ENCODE results near the gene CCDC88C.
A peak's percentile ranks its signal among the peaks of the same experiment; 100 is the strongest.
"Not testable (repeated sequence)": the region's sequence is repeated elsewhere in the genome, so short reads cannot be mapped to it uniquely, and the experiment has no call there.

CCDC88C gene

DNA sequence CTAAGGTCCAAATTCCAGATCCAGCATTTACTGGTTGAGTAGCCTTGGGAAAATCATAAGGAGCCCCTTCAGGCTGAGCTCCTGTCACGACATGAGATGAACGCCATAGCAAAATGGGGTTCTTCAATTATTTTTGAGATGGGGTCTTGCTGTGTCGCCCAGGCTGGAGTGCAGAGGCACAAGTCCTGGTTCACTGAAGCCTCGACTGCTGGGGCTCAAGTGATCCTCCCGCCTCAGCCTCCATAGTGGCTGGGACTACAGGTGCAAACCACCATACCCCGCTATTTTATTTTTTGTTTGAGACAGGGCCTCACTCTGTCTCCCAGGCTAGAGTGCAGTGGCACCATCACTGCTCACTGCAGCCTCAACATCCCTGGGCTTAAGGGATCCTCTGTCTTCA lies 147.4 kb downstream of the CCDC88C start:
- DNase-seq (ENCODE audit: low read depth): no peak

DNA sequence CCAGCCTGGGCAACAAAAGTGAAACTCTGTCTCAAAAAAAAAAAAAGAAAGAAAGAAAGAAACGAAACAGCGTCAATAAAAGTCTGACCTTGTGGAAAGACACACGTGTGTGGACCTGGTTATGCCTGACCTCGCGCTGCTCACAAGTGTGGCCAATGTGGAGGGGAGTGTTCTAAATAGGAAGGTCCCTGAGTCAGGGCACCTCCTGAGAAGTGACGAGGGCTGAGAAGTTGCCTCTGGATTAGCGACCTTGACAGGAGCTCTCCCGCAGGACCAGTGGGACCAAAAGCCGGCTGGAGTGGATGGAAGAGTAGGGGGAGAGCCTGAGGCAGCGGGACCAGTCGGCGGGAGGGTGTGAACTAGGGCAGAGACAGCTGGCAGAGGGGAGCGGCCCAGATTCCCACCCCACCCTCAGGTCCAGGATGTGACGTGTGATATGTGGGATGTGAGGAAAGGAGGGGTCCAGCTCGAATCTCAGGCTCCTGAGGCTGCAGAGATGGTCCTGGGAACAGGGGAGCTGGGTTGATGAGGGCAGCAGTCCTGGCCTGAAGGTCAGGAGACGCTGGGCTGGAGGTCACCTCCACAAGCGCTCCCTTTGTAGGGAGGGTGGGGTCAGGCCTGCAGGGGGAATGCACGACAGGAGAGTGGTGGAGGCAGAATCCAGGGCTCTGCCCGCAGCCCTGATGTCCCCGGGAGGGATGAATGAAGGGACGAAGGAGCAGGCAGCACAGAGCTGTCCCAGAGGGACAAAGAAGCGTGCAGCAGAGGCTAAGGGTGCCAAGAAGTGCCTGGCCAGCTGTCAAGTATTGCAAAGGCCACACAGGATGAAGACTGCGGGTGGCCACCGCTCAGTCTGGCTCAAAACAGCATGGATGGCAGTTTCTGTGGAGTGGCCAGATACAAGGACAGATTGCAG lies 148.3 kb downstream of the CCDC88C start:
- DNase-seq (ENCODE audit: low read depth): no peak

DNA sequence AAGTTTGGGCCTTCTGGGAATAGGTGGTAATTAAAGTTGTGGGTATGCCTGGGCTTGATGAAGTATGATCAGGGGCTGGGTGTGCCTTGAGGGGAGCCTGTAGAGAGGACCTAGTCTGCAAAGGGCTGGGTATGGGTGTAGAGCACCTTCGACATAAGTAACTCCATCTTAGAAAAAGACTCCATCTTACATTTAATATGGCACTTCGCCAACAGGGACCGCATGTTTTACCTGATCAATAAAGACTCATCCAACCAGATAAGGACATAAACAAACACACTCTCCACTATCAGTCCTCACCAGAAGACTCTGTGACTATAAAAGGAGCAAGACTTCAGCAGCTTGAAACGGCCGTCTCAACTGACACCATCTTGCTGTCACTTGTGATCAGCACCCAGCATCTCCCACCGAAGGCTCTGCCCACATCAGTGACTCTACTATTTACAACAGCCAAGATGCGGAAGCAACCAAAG lies 149.6 kb downstream of the CCDC88C start:
- DNase-seq (ENCODE audit: low read depth): no peak

DNA sequence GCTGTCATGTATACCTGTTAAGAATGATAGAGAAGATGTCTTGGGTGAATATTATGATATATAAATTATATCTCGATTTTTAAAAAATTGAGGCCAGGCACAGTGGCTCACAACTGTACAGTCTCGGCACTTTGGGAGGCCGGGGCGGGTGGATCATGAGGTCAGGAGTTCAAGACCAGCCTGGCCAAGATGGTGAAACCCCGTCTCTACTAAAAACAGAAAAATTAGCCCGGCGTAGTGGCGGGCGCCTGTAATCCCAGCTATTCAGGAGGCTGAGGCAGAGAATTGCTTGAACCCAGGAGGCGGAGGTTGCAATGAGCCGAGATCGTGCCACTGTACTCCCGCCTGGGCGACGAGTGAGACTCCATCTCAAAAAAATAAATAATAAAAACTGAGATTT lies 151.3 kb downstream of the CCDC88C start:
- not testable (repeated sequence) for DNase-seq (ENCODE audit: low read depth)

DNA sequence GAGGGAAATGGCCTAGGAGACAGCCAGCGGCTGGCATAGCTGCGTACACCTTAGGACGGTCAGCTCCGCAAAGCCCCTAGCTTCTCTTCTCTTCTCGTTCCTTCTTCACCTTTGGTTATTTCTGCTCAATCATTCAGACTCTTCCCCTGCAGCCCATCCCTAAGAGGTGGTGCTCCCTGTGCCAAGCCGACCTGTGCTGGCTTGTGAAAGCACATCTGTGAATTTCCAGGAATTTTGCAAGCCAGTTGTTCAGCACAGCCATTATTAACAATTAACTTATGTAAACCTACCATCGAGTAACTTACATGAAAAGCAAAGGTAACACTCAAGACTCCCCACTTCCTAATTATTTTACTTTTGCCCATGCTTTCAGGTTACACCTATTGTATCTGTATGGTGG lies 152.2 kb downstream of the CCDC88C start:
- DNase-seq (ENCODE audit: low read depth): no peak

DNA sequence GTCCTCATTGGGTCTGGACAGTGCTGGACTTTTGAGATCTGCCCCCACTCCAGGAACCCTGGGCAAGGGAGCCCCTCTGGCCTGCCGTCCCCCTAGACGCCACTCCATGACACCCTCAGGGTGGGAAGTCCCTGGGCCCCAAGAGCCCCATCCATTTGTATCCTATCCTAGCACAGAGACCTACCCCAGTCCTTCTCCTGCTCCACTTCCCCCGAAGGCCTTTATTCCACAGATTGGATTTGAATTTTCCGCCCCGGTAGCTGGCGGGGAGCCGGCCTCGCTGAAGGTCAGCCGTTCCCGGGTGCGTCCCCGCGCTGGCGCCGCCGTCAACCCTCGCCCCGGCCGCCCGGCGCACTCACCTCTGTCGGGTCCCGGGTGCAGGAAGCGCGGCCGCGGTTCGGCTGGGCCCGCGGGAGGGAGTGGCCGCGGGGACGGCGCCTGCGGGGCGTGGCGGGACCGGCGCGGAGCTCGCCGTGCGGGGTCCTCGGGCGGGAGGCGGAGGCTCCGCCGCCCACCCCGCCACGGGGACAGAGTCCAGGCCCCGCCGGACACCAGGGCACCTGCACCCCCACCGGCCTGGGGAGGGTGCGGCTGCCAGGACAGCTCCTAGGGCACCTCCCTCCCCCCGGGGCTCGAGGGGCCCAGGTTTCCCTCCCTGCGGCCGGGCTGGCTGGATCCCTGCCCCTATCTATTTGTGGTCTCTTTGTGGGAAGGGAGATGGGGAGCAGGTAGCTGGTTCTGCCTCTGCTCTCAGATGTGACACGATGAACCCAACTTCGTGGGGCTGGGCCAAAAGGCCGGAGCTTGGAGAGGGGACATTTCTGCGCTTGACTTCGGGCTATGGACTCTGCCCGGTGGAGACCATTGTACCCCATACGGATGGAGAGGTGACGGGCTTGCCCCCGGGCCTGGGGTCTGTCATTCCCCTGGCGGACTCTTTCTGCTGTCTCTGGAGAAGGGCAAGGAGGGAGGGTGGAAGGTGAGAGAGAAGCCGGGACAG lies 153.2 kb downstream of the CCDC88C start:
- DNase-seq (ENCODE audit: low read depth): no peak

DNA sequence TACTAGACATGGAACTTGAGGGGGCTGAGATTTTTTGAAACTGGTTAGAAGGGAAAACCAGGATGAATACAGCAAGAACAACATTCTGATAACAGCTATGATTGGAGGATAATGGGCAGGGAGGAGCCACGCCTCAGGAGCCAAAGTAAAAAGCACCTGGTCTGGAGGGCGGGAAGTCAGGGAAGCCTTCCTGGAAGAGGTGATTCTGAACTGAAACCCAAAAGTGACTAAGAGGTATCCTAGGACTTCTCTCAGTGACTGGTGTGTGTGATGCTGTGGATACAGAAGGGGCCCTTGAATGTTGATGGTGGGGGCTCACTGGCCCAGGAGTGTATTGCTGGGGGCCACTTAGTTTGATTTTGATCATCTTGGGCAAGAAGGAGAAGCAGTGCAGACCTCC lies 154.3 kb downstream of the CCDC88C start:
- DNase-seq (ENCODE audit: low read depth): no peak

DNA sequence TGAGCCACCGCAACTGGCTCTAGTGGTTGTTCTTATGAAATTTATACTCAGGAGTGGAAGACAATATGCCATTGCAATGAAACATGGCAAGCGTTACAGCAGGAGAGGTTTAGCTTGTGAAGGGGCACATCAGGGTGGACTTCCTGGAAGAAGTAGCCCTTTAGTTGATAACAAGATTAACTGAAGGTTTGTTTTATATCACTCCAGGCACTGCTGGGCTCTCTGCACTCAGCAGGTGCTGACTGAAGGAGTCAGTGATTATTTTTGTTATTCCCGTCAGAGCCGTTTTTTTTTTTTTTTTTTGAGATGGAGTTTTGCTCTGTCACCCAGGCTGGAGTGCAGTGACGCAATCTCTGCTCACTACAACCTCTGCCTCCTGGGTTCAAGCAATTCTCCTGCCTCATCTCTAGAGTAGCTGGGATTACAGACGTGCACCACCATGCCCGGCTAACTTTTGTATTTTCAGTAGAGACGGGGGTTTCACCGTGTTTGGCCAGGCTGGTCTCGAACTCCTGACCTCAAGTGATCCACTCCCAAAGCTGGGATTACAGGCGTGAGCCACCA lies 155.6 kb downstream of the CCDC88C start:
- DNase-seq (ENCODE audit: low read depth): no peak

DNA sequence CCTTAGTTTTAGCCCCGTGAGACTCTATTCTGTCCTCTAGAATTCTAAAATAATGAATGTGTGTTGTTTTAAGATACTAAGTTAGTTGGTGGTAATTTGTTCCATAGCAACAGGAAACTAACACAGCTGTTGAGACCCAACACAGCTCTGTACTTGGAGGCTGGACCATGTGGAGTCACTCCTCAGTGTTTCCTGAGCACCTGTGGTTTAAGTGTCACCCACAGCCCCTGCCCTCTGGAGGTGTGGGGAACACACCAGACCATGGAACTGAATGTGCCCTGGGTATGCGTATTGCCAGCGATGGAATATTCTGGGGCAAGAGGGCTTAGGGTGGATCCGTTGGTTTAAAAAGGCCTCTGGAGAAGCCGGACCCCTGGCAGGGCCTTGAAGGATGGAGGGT lies 156.5 kb downstream of the CCDC88C start:
- no peak for DNase-seq (ENCODE audit: low read depth)

DNA sequence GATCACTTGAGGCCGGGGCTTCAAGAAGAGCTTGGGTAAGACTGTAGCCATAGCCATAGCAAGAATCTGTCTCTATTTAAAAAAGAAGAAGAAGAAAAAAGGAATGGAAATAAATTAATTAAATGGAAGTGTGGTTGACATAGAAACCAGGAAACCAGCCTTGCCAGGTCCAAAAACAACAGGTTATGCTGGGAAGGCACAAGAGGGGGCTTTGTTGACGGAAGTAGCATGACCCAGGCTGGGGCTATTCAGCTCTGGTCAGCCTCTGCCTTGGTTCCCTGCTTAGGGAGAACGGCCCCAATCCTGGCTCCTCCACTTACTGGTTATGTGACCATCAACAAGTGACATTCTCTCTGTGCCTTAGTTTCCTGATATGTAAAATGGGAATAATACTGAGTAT lies 158.7 kb downstream of the CCDC88C start:
- no peak for DNase-seq (ENCODE audit: low read depth)

DNA sequence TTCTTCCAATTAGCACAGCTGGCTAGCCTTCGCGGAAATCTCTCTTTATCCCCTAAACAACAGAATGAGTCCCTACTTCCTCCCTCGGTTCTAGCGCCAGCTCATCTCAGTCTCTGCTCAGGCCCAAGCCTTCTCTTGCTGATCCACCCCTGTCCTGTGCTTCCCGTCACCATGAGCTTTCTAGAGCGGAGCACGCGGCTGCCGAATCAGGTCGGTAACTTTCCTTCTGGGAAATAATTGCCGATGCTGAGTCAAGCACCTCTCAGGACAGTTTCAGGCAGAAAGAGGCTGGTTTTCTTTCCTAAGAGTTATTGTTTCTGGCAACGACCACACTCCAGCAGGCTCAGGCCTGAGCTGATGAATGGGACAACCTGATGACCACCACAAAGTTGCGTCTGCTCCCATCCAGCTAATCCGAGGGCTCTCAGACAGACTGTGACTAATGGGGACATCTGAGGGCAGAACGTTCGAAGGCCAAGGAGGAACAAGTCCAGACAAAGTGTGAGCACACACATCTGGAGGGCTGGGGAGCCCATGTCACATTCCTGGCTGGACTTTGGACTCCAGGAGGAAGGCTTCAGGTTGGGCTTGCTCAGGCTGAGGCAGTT lies 159.5 kb downstream of the CCDC88C start:
- peak; percentile 85 for DNase-seq (ENCODE audit: low read depth)

DNA sequence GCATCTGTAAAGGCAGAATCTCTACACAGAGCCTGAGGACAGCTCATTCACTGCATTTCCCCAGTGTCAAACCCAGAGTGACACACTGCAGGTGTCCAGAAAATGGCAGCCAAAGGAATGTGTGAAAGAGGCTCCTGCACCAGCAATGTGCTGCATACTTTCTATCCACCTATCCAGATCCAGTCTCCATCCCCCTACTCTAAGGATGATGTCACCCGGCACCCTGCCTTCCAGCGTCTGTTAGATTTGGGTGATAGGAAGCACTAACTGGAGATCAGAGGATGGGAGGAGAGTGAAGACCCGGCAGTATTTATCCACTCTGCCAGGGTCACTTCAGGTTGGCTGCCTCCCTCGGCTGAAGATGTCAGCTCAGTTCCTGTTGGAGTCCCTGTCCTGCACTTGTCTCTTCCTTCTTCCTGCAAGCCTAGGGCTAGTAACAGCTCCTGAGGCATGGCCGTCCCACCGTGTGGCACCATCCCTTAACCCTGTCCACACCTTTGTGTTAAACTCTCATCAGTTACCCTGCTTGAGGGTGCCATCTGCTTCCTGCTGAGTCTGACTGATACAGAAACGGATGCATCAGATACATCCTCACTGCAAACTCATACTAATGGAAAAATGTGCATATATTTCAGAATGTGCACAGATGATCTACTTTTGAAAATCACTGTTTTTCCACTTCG lies 160.2 kb downstream of the CCDC88C start:
- DNase-seq (ENCODE audit: low read depth): no peak

DNA sequence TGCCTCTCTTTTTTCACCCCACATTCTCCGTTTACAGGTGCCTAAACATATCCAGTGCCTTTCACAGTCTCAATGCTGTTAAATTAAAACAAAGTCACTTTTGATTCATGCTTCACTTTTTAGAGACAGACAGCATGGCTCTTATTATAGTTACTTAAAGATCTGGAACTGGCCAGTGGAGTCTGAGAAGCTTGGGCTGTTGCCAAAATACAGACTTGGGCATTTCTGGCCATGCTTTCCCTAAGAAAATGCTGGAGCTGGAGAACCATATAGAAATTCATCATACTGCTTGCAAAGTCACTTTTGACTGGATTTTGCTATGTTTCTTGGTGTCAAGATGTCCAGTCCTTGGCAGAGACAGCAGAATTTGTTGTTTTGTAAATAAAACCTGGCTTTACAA lies 161.0 kb downstream of the CCDC88C start:
- no peak for DNase-seq (ENCODE audit: low read depth)

DNA sequence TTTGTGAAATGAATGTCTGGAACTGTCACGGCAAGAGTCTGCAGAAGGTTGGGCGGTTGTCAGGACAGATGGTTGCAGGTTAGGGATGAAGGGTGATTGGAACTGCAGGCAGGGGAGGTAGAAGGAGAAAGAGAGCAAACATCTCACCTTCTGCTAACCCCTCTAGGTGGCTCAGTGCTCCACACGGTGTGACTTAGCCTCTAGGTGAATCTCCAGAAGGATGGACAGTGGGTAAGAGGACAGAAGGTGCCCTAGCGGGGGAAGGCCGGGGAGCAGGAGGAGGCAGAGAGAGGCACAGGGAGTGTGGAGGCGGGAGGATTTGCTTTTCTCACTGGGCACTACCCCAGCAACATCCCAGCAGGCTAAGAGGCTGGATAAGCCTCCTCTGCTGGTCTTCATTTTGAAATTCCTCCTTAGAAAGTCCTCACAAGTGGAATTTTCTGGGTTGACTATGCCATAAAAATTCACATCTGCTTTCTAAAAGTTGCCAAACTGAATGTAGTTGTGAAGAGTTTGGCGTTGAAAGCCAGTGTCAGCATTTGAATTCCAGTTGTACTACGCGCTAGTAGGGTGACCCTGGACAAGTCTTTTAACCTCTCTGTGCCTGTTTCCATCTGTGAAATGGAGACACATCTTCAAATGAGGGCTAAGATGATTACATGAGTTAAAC lies 162.5 kb downstream of the CCDC88C start:
- no peak for DNase-seq (ENCODE audit: low read depth)

DNA sequence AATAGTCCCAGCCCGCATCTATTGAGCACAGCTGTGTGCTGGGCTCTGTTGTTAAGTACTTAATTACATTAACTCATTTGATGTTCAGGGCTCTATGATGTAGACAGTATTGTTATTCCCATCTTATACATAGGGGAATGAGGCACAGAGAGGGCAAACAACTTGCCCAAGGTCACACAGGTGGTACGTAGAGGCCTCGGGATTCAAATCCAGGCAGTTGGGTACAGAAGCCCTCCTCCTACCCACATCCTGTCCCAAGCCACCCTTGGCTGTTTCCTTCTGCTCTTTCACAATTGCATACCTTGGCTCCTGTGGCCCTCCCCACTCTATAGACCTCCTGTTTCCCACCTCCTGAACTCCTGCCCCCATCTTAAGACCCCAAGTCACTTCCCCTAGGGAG lies 163.2 kb downstream of the CCDC88C start:
- DNase-seq (ENCODE audit: low read depth): no peak

DNA sequence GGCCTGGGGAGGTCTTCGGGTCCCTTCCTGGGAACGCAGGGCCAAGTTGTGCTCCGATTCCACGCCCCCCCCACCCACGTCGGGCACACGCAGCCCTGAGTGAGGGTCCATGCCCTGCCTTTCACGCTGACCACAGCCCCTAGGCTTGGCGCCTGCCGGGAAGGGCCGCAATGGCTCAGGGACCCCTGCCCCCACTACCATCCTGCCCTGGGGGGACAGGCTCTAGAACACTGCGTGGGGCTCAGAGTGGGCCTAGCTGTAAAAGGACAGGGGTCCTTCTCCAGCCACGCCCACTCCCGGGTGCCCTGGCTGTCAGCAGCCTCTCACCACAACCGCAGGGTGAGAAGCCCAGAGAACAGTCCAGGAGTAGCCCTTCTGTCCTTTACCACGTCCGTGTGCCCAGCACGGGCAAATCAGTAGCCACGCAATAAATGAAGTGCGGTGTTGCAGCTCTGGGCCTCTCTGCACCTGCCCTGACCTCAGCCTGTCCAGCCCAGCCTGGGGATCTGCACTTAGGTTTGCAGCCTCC lies 163.8 kb downstream of the CCDC88C start:
- DNase-seq (ENCODE audit: low read depth): no peak

DNA sequence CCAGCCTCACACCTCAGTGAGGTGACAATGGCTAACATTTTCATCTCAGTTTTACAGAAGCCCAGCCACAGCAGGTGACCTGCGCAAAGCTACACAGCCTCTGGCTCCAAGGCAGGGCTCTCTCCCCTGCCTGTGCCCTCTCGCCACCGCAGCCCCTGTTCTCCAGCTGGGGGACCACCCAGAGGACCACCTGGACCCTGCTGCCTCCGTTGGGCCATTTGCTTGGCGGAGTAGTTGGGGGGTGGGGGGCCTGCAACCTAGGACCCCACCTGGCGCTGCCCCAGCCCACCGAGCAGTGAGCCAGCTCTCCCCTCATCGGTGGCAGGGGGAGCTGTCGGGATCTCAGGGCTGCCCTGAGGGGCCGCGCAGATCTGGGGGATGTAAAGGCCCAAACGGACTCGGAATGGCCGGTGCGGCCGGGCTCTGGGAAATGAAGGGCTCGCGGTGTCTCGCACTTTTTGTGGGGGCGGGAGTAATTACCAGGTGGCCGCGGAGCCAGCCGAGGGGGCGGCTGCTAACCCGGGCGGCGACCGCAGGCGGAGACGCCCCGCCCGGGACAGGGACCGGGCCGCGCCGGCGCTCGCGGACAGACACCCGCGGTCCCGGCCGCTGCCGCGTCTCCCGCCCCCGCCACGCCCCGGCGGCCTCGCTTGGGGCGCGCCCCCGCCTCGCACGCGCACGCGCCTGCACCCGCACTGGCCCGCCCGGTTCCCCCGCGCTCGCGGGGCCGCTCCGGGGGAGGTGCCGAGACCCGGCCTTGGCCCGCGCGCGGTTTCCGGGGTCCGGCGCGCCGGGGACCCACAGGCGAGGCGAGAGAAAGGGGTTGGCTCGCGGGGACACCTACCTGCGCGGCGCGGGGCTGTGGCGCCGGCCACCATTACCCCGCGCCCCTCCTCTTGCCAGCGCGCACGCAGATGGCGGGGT lies 164.5 kb downstream of the CCDC88C start:
- DNase-seq (ENCODE audit: low read depth): no peak

DNA sequence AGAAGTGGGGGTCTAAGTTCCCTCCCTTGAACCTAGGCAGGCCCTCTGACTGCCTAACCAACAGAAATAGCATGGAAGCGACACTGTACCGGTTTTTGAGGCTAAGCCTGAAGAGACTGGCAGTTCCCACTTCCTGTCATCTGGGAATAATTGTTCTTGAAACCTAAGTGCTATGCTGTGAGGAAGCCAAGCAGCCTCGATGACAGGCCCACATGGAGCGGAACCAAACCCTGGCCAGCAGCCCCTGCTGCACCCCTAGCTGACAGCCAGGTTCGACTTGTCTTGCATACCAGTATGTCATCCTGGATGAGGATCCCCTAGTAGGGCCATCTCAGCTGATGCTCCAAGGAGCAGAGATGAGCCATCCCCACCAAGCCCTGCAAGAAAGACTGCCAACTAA lies 166.7 kb downstream of the CCDC88C start:
- no peak for DNase-seq (ENCODE audit: low read depth)

DNA sequence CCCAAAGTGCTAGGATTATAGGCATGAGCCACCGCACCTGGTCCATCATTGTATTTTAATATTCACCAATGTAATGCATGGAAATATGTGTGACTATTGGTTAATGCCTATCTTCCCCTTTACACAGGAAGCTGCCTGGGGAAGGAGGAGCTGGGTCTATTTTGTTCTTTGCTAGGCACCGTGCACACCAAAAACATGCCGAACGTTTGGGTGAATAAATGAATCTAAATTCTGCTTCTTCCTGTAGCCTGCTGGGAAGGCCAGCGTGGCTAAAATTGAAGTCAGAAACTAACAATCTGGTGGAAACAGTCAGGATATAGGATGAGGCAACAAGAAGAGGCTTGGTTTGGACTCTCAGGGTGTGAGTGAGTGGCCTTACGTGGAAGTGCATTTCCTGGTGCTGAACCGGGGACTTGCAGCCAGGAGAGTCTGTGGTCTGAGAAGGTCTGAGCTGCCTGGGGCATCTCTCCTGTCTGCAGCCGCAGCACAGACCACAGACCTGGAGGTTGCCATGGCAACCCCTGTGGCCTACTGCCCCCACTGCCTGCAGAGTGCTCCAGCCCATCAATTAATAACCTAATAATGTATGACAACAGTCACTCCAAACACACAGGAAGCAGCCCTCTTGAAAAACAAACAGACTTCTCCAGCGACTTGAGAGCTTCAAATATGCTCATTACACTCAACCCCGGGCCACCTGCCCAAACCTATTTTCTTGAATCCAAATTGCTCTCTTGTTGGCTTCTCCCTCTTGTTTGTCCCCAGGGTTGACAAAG lies 167.6 kb downstream of the CCDC88C start:
- DNase-seq (ENCODE audit: low read depth): no peak

Measured in GM04504 (cell line).